ENCODE measurements around the gene CROCC.

Gene CROCC

DNA sequence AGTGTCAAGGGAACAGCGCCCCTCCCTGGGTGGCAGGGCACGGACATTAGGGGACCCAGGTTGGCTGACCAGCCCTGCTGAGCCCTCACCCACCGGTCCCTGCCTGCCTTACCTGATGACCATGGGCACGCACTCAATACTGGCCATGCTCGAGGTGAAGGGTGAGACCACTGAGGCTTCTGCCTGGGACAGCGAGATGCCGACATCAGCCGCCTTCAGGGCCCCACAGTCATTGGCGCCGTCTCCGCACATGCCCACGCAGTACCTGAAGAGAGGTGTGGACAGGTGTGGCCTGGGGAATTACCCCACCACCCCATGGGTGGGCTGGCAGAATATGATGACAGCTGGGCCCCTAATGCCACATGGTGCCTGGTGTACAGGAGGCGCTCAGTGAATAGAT, 66.5 kb downstream of the CROCC start:
- H3K4me3 Mint-ChIP-seq: no peak overlapping the region
- no peaks in the 10 kb centered on the region for H3K9me3 Mint-ChIP-seq
- H3K27me3 Mint-ChIP-seq: peaks cover 3% of the 10 kb centered on the region
- peaks cover 6% of the 10 kb centered on the region for H3K36me3 Mint-ChIP-seq (ENCODE audit: low read depth)
- H3K27ac Mint-ChIP-seq: no peak overlapping the region
- H3K4me1 Mint-ChIP-seq (ENCODE audit: low read depth): no peaks in the 10 kb centered on the region

DNA sequence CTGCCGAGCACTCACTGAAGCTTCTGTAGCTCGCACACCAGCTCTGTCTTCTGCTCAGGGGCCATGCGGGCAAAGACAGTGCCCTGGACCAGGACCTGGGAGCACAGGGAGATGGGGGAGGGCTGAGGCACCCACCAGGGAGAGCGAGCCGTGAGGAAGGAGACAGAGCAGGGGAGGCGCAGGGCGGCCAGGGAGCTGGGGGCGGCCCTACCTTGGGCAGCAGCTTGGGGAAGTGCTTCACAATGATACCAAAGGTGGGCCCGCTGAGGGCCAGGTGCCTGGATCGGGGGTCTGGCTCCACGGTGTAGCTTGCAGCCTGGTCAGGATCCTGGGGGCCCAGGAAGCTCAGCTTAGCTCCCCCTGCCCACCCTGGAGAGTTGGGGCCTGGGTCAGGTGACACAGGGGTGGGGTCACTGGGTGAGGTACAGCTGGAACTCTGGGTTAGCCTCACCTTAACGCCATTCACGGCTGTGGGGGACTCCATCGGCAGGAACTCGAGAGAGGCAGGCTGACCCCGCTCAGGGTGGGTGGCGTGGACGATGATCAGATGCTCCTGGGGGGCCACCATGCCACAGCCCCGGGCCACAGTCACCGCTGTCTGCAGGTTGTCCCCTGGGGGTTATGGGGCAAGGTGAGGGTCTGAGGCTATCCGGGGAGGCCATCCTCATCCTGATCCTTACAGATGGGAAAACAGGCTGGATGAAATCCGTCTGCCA, 68.1 kb downstream of the CROCC start:
- no peaks in the 10 kb centered on the region for H3K4me1 Mint-ChIP-seq (ENCODE audit: low read depth)
- H3K27me3 Mint-ChIP-seq: no peaks in the 10 kb centered on the region
- H3K9me3 Mint-ChIP-seq: no peaks in the 10 kb centered on the region
- no peak overlapping the region for H3K27ac Mint-ChIP-seq
- no peak overlapping the region for H3K4me3 Mint-ChIP-seq
- peaks cover 7% of the 10 kb centered on the region for H3K36me3 Mint-ChIP-seq (ENCODE audit: low read depth)

DNA sequence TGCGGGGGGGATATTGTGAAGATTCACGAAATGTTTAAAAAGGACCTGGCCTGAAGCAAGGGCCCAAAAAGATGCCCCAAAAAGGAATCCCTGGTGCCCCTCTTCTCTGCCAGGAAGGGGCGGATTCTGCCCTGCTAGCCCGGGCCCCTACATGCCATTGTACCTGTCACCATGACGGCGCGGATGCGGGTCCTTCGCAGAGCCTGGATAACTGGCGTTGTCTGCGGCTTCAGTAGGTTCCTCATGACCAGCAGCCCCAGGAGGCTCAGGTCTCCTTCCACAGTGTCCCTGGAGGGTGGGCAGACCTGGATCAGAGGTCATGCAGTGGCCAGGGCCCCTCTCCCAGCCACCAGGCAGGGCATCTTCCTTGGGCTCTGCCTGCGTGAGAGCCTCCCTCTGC, 69.8 kb downstream of the CROCC start:
- H3K36me3 Mint-ChIP-seq (ENCODE audit: low read depth): peaks cover 5% of the 10 kb centered on the region
- no peaks in the 10 kb centered on the region for H3K27me3 Mint-ChIP-seq
- H3K4me1 Mint-ChIP-seq (ENCODE audit: low read depth): no peaks in the 10 kb centered on the region
- H3K4me3 Mint-ChIP-seq: no peak overlapping the region
- no peak overlapping the region for H3K27ac Mint-ChIP-seq
- H3K9me3 Mint-ChIP-seq: no peaks in the 10 kb centered on the region

DNA sequence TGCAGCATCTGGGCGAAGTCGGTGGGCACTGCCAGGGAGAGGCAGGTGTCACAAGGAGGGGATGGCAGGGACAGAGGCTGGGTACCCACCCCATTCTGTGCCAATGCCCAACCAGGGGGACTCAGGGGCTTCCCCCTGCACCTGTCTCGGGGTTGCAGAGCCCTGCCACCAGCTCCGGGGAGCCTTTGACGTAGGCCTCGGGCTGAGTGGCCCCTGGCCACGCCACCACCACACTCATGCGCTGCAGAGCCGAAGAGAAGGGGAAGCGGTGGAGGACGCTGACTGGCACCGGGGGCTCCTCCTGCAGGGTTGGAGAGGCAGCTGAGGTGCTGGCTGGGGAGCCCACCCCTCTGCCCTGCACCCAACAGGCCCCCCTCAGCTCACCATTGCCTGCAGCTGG, 70.4 kb downstream of the CROCC start:
- peaks cover 5% of the 10 kb centered on the region for H3K36me3 Mint-ChIP-seq (ENCODE audit: low read depth)
- no peaks in the 10 kb centered on the region for H3K9me3 Mint-ChIP-seq
- no peak overlapping the region for H3K4me3 Mint-ChIP-seq
- H3K27ac Mint-ChIP-seq: peak overlapping the region; percentile 40
- no peaks in the 10 kb centered on the region for H3K27me3 Mint-ChIP-seq
- H3K4me1 Mint-ChIP-seq (ENCODE audit: low read depth): no peaks in the 10 kb centered on the region

DNA sequence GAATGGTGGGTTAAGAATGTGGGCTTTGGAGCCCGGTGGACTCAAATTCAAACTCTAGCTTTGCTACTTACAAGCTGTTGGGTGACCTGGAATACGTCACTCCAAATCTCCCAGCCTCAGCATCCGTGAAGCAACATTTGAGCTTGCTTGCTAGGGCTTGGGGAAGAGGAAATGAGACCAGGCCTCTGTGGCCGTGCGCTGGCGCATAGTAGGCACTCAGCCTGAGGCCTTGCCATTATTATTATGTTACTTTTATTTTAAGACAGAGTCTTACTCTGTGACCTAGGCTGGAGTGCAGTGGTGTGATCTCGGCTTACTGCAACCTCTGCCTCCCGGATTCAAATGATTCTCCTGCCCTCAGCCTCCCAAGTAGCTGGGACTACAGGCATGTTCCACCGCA, 70.9 kb downstream of the CROCC start:
- Mint-ChIP-seq H3K27ac (no peak overlapping the region), H3K27me3 (no peaks in the 10 kb centered on the region), H3K4me3 (no peak overlapping the region), H3K36me3 (ENCODE audit: low read depth) (peaks cover 5% of the 10 kb centered on the region), H3K9me3 (no peaks in the 10 kb centered on the region), H3K4me1 (ENCODE audit: low read depth) (no peaks in the 10 kb centered on the region)

DNA sequence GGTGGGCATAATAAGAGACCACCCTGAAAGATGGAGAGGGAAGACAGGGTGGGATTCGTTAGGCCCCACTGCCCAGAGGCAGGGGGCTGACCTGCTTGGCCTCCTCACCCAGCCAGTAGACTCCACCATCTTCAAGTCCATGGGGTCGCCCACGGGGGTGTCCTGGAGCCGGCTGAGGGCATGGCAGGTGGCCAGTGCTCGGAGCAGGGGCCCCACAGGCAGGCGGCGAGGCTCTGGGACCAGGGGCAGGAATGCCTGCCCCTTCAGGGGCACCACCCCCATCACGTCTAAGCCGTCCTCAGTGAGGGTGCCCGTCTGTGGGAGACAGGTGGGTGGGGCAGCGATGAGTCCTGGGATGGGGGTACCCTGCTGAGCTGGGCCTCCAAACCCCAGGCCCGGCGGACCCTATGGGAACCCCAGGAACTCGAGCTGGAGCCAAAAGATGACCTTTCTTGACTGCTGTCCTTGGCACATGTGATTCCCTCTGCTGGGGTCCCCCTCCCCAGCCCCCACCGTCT, 71.8 kb downstream of the CROCC start:
- Mint-ChIP-seq H3K4me3 (no peak overlapping the region), H3K9me3 (no peaks in the 10 kb centered on the region), H3K27ac (no peak overlapping the region), H3K4me1 (ENCODE audit: low read depth) (no peaks in the 10 kb centered on the region), H3K36me3 (ENCODE audit: low read depth) (peaks cover 8% of the 10 kb centered on the region), H3K27me3 (no peaks in the 10 kb centered on the region)

DNA sequence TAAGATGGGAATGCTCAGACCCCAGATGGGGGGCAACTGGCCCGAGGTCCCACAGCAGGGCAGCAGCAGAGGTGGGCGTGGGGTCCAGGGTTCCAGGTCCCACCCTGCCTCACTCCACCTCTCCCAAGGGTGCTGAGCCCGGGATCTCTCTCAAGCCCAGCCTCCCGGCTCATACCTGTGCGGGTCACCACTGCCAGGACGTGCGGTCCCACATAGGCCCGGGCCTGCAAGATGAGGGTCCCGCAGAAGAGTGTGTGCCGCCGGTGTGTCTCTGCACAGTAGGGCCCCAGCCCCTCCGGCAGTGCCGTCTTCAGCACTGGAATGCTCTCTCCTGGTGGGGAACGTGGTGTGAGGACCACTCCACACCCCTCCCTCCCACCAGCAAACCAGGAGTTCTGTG, 75.1 kb downstream of the CROCC start:
- Mint-ChIP-seq H3K36me3 (ENCODE audit: low read depth) (peaks cover 16% of the 10 kb centered on the region), H3K9me3 (no peaks in the 10 kb centered on the region), H3K4me3 (no peak overlapping the region), H3K4me1 (ENCODE audit: low read depth) (no peaks in the 10 kb centered on the region), H3K27ac (no peak overlapping the region), H3K27me3 (no peaks in the 10 kb centered on the region)

DNA sequence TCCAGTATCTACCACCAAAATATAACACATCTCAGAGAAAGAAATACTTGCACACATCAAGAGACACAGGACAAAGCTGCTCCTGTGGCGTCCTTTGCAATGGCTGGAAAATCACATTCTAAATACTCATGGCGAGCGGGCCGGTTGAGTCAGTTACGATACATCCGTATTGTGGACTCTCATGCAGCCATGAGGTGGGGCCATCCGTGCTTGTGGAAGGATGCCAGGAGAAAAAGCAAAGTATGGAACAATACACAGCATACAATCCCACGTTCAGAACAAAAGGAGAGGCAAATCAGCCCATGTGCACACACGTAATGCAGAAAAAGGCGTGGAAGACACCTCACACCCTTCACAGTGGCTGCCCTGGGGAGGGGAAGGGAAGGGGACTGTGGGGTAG, 76.9 kb downstream of the CROCC start:
- H3K9me3 Mint-ChIP-seq: no peaks in the 10 kb centered on the region
- no peaks in the 10 kb centered on the region for H3K27me3 Mint-ChIP-seq
- peaks cover 16% of the 10 kb centered on the region for H3K36me3 Mint-ChIP-seq (ENCODE audit: low read depth)
- no peak overlapping the region for H3K4me3 Mint-ChIP-seq
- no peak overlapping the region for H3K27ac Mint-ChIP-seq
- no peaks in the 10 kb centered on the region for H3K4me1 Mint-ChIP-seq (ENCODE audit: low read depth)

DNA sequence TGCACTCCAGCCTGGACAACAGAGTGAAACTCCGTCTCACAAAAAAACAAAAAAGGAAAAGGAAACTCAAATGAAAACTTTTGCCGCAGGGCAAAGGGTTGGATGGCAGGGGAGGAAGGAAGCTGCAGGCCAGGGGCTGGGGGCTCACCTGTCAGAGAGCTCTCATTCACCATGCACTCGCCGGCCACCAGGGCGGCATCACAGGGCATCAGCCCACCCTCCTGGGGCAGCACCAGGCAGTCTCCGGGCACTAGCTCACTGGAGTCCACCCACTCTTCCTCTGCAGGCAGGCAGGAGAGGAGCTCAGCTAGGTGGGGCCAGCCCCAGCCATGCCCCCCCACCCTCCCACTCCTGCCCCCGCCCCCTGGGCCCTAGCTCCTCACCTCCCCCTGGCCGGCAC, 78.1 kb downstream of the CROCC start:
- no peak overlapping the region for H3K27ac Mint-ChIP-seq
- H3K4me1 Mint-ChIP-seq (ENCODE audit: low read depth): no peaks in the 10 kb centered on the region
- no peak overlapping the region for H3K4me3 Mint-ChIP-seq
- no peaks in the 10 kb centered on the region for H3K9me3 Mint-ChIP-seq
- peaks cover 24% of the 10 kb centered on the region for H3K36me3 Mint-ChIP-seq (ENCODE audit: low read depth)
- H3K27me3 Mint-ChIP-seq: no peaks in the 10 kb centered on the region

DNA sequence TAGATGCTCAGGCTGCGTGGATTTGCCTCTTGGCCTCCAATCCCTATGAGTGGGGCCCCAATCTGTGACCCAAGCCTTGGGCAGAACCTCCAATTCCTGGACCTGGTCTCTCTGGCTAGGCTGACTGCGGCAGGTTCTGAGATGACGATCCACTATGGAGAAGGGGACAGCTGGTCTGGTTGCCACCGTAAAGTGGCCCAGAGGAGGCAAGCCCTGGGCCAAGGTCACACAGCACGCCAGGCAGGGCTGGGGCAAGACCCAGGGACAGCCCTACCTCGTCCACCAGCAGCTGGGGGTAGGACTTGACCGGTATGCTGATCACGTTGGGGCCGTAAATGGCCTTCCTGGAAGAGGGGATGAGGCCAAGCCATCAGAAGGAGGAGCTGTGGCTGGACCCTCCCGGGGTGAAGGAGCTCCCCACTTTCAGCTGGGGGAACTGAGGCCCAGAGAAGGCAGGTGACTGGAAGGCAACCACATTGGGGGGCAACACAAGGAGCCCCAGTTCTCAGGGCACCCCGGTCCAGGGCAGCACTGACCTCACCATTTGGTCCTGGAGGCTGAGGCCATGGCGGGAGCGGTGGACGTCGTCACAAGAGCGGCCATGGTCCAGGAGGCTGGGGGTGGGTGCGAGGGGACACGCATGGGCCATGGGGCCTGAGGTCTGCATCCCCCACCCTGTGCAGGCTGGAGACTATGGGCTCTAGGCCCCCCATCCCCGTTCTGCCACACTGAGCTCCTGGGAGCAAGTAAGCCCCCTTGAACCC, 80.2 kb downstream of the CROCC start:
- H3K27ac Mint-ChIP-seq: no peak overlapping the region
- H3K4me3 Mint-ChIP-seq: no peak overlapping the region
- H3K36me3 Mint-ChIP-seq (ENCODE audit: low read depth): peaks cover 21% of the 10 kb centered on the region
- H3K27me3 Mint-ChIP-seq: no peaks in the 10 kb centered on the region
- H3K4me1 Mint-ChIP-seq (ENCODE audit: low read depth): no peaks in the 10 kb centered on the region
- no peaks in the 10 kb centered on the region for H3K9me3 Mint-ChIP-seq

DNA sequence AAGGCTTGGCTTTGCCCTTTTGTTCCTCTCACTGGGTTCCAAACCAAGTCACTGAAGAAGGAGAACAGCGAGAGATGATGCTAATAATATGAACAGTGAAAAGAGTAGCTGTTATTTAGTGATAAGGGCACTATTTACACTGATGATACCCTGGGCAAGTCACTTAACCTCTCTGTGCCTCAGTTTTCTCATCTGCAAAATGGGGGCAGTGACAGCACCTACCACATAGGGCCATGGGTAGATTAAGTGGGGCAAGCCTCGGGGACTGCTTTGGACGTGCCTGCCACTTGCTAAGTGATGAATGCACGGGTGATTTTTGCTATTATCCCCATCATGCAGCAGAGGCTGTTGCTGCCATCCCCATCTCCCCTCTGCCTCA, 80.8 kb downstream of the CROCC start:
- Mint-ChIP-seq H3K9me3 (no peaks in the 10 kb centered on the region), H3K27ac (no peak overlapping the region), H3K4me3 (no peak overlapping the region), H3K4me1 (ENCODE audit: low read depth) (no peaks in the 10 kb centered on the region), H3K27me3 (no peaks in the 10 kb centered on the region), H3K36me3 (ENCODE audit: low read depth) (peaks cover 21% of the 10 kb centered on the region)

DNA sequence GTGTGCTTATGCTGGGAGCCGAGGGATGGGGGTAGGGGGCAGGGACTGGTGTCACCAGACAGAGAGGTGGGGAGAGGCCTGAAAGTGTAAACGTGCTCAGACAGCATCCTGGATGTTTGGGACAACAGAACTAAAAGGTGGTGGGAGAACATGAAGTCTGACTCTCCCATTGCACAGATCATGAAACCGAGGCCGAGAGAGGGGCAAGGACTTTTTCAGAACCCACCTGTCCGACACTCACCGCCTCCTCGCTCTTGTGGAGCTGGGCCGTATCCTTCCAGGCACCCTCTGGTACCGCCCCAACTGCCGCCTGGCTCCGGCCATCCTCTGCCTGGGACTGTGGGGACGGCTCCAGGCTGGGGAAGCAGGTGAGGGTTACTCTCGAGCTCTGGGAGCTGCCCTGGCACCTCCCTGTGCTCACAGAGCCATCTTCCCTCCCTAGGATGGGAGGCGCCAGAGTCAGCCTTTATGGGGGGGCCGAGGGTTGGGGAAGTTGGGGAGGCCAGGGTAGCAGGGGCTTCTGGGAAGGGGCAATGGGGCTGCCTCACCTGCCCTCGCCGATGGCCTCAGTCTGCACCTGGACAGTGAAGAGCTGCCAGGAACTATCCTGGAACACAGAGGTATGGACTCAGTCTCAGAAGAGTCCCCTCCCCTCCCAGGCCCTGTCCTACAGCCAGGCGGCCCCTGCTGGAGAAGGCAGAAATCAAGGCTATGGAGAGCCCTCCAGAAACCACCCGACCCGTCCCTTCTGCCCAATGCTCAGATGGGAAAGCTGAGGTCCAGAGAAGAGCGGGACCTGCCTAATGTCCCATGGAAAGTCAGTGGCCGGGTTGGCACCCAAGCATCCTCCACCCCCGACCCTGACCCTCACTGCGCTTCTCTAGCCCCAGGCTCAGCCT, 83.0 kb downstream of the CROCC start:
- no peaks in the 10 kb centered on the region for H3K9me3 Mint-ChIP-seq
- H3K4me3 Mint-ChIP-seq: no peak overlapping the region
- no peaks in the 10 kb centered on the region for H3K27me3 Mint-ChIP-seq
- H3K27ac Mint-ChIP-seq: no peak overlapping the region
- peaks cover 1% of the 10 kb centered on the region for H3K4me1 Mint-ChIP-seq (ENCODE audit: low read depth)
- H3K36me3 Mint-ChIP-seq (ENCODE audit: low read depth): peaks cover 9% of the 10 kb centered on the region

DNA sequence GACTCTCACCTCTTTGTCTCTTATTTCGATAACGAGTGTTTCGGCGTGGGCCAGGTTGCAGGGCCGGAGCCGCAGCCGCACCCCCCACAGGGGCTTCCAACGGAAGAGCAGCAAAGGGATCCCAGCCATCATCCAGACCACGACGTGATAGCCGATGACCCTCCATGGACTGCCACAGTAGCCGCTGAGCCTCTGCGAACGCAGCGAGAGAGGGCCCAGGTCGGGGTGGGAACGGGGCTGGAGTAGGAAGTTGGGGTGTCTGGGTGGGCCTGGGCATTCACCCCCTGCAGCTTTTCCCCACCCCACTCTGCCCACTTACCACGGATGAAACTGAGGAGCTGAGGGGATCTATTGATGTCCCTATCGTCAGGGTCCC, 83.6 kb downstream of the CROCC start:
- H3K4me3 Mint-ChIP-seq: no peak overlapping the region
- peaks cover 9% of the 10 kb centered on the region for H3K36me3 Mint-ChIP-seq (ENCODE audit: low read depth)
- peaks cover 7% of the 10 kb centered on the region for H3K4me1 Mint-ChIP-seq (ENCODE audit: low read depth)
- H3K9me3 Mint-ChIP-seq: no peaks in the 10 kb centered on the region
- H3K27ac Mint-ChIP-seq: no peak overlapping the region
- H3K27me3 Mint-ChIP-seq: no peaks in the 10 kb centered on the region

DNA sequence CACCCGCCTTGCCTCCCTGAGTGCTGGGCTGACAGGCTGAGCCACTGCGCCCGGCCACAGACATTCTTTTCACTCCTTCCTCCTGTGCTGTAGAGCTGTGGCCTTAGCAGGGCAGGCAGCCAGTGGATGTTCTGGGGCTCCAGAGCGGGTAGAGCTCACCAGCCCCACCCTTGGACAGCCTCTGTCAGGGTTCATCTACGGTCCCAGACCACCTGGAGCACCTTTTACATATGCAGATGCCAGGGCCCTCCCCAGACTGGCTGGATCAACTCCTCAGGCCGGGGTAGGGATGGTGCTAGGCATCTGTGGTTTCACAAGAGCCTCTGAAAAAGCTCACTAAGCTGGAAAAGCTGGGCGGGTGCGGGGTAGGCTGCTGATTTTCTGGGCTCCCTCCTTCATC, 85.4 kb downstream of the CROCC start:
- no peak overlapping the region for H3K4me3 Mint-ChIP-seq
- no peak overlapping the region for H3K27ac Mint-ChIP-seq
- peaks cover 15% of the 10 kb centered on the region for H3K4me1 Mint-ChIP-seq (ENCODE audit: low read depth)
- H3K27me3 Mint-ChIP-seq: no peaks in the 10 kb centered on the region
- H3K36me3 Mint-ChIP-seq (ENCODE audit: low read depth): peaks cover 9% of the 10 kb centered on the region
- no peaks in the 10 kb centered on the region for H3K9me3 Mint-ChIP-seq

All from stimulated activated naive CD8-positive, alpha-beta T cell treated with anti-CD3 and anti-CD28 coated beads, Interleukin-15, Interleukin-2, amounts not matched to agents 100 ng/mL and 50 ng/mL, for 24 hours (primary cell).